ENCODE data around the gene GLI3.

GLI3 gene

DNA sequence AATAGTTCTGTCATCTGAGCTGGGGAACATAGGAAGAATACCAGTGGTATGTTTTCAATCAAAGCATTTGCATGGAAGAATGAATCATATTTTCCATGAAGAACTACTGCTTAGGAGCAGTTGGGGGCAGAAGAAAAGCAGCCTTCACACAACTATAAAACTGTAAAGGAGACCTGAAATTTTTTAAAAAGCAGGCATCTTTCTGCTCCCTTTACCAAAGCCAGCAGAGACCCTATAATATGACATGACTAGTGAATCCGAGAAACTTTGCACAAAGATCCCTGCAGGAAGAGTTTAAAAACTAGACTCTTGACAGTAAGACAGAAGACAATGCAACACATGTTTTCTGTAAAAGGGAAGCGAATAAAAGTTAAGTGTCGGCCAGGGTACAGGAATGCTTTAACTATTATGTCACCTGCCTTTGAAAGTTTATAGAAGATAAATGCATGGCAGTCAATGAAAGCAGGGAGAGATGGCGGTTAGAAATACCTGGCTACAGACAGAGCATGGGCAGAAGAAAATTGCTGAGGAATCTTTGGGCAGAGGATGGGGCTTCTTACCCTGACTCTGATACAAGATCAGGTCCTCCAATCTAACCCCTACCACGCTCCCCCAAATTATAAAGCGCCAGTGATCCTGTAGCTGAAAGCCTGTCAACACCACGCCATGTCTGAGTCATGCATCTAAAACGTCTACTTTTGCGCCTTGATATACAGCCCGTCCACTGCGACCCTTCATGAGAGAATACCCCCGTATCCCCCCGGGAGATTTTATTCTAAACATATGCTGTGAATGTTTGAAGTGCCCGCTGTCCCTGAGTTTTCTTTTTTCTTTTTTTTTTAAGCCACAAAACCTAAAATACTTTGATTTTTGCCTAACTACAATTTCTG is 93.1 kb downstream of the GLI3 start:
- POLR2A ChIA-PET: no interaction called here
- no peak for DNase-seq (ENCODE audit: extremely low spot score)
- TF ChIP-seq, protein P1, sequence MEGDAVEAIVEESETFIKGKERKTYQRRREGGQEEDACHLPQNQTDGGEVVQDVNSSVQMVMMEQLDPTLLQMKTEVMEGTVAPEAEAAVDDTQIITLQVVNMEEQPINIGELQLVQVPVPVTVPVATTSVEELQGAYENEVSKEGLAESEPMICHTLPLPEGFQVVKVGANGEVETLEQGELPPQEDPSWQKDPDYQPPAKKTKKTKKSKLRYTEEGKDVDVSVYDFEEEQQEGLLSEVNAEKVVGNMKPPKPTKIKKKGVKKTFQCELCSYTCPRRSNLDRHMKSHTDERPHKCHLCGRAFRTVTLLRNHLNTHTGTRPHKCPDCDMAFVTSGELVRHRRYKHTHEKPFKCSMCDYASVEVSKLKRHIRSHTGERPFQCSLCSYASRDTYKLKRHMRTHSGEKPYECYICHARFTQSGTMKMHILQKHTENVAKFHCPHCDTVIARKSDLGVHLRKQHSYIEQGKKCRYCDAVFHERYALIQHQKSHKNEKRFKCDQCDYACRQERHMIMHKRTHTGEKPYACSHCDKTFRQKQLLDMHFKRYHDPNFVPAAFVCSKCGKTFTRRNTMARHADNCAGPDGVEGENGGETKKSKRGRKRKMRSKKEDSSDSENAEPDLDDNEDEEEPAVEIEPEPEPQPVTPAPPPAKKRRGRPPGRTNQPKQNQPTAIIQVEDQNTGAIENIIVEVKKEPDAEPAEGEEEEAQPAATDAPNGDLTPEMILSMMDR (IDR thresholded peaks at IDR 0.05; ENCODE audit: control extremely low read depth, extremely low read depth, low read depth, missing control alignments): no peak
- CTCF ChIA-PET: interaction anchor here (1.0 kb wide), 1 partner anchor 14 kb away, joined by 3 read pairs; no protein-coding TSS in a partner anchor

DNA sequence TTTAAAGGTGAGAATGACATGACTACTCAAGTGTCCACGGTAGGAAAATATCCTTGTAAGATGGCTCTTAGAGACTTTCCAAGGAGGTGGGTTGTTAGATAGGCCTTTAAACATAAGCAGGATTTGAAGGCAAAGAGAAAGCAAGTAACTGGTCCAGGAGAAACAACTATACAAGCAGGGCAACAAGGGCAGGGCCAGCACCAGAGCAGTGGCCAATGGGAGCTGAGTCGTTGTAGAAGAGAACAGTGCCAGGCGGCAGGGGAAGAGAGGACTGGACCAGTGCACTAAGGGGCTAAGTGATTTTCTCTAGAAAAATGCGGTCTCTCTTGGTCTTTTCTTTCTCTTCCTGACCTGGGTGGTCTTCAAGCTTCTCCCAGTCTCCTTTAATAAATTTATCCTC is 94.9 kb downstream of the GLI3 start:
- DNase-seq (ENCODE audit: extremely low spot score): no peak
- CTCF ChIA-PET: interaction anchor here (0.8 kb wide), 1 partner anchor 8 kb away, joined by 3 read pairs; no protein-coding TSS in a partner anchor
- POLR2A ChIA-PET: no interaction called here
- TF ChIP-seq, protein P1 (IDR thresholded peaks at IDR 0.05; ENCODE audit: control extremely low read depth, extremely low read depth, low read depth, missing control alignments): no peak

DNA sequence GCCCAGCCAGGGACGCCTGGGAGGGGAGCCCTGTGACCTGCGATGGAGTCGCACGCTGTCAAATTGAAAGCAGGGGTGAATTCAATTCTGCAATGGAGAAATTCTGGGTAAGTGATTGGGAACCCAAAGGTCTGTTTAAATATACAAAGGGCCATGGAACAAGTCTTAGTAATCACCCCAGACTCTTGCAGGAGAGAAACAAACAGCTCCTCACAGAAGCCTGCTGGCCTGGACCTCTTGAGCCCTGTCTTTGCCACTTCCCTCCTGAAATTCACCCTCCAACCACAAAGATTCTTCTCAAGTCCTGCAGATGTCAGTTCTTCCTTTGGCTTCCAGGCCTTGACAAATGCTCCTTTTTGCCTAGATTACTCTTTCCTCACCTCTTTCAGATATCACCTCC is 97.3 kb downstream of the GLI3 start:
- TF ChIP-seq, protein P1 (IDR thresholded peaks at IDR 0.05; ENCODE audit: control extremely low read depth, extremely low read depth, low read depth, missing control alignments): no peak
- DNase-seq (ENCODE audit: extremely low spot score): no peak
- ChIA-PET POLR2A (no interaction called here), CTCF (interaction anchor here (1.0 to 1.3 kb wide), 2 partner anchors 67 to 264 kb away, joined by 3 read pairs; no protein-coding TSS in a partner anchor)

DNA sequence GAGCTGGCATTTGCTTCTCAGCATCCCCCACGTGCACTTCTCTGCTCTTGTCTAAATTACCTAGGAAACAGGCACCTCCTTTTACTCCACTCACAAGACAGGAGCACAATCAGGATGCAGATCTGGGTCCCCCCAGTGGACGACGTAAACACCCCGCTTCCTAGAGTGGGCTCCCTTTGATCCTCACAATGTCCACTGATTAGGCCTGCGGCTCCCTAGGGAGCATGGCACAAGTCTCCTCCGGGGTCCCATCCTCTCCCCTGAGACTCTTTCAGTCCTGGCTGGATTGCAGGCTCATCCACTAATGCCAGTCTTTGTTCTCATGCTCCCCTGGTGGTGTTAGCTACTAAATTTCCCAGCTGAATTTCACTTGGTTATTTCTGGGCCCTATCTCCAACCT is 98.3 kb downstream of the GLI3 start:
- ChIA-PET POLR2A (no interaction called here), CTCF (interaction anchor here (1.0 to 1.3 kb wide), 3 partner anchors 13 to 265 kb away, joined by 3 to 4 read pairs (median 3); no protein-coding TSS in a partner anchor)
- TF ChIP-seq, protein P1 (IDR thresholded peaks at IDR 0.05; ENCODE audit: control extremely low read depth, extremely low read depth, low read depth, missing control alignments): no peak
- no peak for DNase-seq (ENCODE audit: extremely low spot score)

DNA sequence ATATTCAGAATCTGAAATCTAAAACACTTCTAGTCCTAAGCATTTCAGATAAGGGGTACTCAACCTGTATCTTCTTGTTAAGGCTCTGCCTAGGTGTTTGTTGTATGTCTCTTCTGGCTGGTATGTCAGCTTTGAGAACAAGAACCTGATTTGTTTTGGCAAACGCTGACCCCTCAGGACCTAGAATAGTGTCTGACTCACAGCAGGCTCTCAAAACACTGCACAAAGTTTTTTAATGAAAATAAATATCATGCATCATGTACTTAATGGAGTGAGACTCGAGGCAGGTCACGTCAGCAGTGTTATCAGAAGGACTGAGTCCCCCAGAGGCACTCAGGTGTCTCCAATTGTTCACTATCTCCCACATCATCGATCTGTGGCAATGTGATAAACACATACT is 99.1 kb downstream of the GLI3 start:
- ChIA-PET POLR2A (no interaction called here), CTCF (interaction anchor here (1.2 kb wide), 1 partner anchor 14 kb away, joined by 4 read pairs; no protein-coding TSS in a partner anchor)
- TF ChIP-seq, protein P1 (IDR thresholded peaks at IDR 0.05; ENCODE audit: control extremely low read depth, extremely low read depth, low read depth, missing control alignments): no peak
- DNase-seq (ENCODE audit: extremely low spot score): no peak

DNA sequence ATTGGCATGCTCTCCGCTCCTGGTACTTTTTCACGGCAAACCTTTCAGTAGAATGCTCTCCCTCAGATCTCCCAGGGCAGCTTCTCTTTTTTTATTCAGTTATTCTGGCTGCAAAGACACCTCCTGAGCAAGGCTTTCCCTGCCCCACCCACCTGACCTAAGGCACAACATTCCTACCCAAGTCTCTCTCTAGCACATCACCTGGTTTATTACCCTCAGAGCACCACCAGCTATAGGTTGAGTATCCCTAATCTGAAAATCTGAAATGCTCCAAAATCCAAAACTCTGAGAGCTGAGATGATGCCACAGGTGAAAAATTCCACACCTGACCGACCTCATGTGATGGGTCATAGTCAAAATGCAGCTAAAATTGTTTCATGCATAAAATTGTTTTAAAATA is 99.6 kb downstream of the GLI3 start:
- DNase-seq (ENCODE audit: extremely low spot score): no peak
- CTCF ChIA-PET: no interaction called here
- TF ChIP-seq, protein P1 (IDR thresholded peaks at IDR 0.05; ENCODE audit: control extremely low read depth, extremely low read depth, low read depth, missing control alignments): no peak
- POLR2A ChIA-PET: no interaction called here

All from GM10248 (cell line).